GM18502 (cell line): ENCODE measurements around the gene EIF4G1.
A peak's percentile ranks its signal among the peaks of the same experiment; 100 is the strongest.

ENCODE experiments used
- ATAC-seq: cut with Tn5 transposase; IDR thresholded peaks from one replicate; pipeline ENCODE4 v1.9.1; 2021; ENCODE audit warnings: mild to moderate bottlenecking; ENCODE audit not compliant: unreplicated experiment, poor library complexity

EIF4G1 gene

DNA sequence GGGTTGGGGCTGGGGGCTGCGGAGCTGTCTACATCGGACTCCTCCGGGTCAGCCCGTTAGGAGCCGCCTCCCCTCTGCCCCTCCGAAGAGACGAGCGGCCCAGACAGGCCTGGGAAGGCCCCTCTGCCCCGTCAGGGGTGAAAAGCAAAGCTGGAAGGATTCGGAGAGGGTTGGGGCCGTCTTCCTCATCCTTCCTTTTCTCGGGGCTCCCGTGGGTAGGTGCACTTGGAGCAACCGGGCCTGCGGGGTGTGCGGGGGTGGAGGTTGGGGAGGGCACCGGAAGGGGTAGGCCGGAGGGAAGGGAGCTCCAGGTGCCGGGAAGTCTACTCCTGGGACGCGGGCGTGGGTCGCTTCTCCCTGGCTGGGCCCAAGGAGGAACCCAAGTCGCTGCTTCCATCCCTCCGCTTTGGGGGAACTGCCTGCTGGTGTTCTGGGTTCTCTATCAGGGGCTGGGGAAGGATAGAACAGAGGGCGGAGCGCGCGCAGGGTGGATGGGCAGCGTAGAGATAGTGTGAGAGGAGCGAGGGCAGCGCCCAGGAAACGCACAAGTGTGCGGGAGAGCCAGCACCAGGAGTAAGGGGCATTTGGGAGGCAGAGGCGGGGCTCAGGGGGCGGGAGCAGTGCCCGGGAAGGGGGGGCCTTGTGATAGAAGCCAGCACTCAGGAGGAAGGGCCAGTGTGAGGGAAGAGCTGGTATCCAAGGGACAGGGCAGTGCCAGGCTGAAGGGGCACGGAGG is 47.7 kb downstream of the EIF4G1 start:
- peak; percentile 9 for ATAC-seq

DNA sequence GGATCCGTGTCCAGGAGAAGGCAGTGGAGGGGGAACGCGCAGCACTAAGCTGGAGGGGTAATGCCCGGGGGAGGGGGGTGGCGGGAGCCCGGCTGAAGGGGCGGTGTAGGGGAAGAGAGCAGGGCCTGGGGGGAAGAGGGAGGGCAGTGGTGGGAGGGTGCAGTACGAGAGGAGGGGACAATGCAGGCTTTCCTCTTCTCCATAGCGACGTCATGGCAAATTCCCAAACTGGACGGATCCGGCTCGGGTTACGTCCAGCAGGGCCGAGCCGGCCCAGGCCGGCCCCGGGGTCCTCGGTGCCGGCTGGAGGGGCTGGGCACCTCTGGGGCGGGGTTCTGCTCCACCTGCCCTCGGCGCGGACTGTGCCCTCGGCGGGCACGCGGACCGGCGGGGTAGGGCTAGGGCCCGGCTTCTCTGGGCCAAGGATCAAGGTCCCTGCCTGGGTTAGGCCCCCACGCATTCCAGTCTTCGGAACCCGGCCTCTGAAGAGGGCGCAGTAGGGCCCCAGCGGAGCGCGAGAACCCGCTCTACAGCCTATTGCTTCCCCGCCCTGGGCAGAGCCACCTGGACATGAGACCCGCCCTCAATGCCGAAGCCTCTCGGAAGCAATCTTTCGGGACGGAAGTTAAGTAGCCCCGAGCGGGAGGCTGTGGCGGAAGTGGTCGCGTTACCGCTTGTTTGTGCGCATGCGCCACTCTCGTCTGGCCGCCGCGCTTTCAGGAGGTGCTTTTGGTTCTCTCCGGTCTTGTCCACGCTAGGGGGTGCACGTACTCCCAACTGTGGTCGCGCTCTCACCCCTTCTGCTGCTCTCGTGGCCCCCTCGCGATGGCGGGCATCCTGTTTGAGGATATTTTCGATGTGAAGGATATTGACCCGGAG is 48.5 kb downstream of the EIF4G1 start:
- ATAC-seq = peak; percentile 81

DNA sequence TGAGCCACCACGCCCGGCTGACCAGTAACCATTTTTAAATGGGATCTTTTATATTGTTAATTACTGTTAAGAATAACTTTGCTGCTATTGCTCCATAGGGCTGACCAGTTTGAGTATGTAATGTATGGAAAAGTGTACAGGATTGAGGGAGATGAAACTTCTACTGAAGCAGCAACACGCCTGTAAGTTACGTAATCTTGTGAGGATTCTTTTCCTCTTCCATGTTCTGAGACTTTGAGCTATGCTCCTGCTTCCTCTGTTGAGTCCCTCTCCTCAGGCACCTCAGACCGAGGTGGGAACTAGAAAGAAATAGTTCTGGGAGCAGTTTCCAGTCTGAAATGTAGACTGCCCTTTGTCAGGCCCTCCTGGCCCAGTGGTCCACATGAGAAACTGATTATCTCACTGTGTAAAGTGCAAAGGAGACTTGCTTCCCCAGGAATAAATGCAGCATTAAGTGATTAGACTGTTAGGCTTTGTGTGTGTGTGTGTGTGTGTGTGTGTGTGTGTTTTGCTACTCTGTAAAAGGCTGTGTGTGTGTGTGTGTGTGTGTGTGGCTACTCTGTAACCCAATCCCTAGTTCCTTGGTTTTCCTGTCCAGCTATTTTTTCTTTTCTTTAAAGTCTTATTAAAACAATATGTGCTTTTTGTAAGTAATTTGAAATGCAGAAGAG is 52.3 kb downstream of the EIF4G1 start:
- no peak for ATAC-seq

DNA sequence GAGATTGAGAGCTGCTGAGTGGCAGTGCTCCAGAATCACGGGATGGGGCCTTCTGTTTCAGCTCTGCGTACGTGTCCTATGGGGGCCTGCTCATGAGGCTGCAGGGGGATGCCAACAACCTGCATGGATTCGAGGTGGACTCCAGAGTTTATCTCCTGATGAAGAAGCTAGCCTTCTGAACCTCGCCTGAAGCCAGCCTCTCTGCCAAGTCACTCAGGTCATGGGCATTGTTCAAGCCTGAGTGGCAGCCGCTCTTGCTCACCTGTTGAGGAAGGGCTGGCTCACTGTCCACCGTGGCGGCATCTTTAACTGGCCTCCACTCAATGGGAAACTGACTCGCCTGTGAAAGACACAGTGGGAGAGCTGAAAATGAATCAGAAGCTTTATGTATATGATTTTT is 53.7 kb downstream of the EIF4G1 start:
- ATAC-seq = no peak

DNA sequence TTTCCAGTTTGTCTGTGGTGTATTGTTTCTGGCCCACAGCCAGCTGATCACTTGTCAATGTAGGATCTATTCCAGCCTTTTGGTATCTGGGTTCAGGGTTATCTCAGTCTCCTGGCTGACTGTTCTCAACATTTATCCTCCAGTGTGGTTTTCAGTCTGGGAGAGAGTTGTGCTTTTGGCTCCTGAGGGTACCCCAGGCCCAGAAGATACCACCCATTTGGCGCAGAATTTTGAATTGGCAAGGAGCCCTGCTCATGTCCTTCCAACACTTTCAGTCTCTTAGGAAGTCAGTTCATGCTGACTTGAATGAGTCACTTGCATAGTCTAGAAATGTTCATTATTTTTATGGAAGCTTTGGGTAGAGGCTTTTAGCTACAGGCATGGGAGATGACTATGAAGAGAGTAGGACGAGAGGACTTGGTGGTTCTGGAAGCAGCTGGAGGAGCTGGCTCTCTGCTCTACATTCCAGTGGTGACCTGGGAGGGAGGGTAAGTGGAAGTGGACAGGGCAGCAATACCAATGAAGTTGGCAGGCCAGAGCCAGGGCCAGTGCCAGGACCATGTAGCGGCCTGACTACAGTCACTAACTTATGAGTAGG is 54.3 kb downstream of the EIF4G1 start:
- ATAC-seq = no peak

DNA sequence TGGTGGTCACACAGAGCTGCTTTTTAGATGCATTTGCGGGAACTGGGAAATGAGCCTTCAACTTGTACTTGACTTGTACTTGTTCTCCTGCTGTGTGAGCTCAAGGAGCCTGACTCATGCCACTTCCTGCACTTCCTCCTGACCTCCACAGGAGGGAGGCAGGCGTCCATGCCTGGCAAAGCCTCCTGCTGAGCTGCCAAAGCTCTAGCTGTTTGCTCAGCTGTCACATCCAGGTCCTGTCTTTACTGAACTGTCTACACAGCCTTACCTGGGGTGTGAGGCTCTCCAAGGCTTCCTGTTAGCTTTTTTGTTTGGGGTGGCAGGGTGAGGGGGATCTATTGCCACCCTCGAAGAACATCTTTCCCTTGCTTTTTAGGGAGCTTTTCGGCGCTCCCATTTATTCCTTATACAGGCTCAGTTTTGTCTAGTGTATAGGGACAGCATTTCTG is 57.2 kb downstream of the EIF4G1 start:
- ATAC-seq = peak; percentile 85

DNA sequence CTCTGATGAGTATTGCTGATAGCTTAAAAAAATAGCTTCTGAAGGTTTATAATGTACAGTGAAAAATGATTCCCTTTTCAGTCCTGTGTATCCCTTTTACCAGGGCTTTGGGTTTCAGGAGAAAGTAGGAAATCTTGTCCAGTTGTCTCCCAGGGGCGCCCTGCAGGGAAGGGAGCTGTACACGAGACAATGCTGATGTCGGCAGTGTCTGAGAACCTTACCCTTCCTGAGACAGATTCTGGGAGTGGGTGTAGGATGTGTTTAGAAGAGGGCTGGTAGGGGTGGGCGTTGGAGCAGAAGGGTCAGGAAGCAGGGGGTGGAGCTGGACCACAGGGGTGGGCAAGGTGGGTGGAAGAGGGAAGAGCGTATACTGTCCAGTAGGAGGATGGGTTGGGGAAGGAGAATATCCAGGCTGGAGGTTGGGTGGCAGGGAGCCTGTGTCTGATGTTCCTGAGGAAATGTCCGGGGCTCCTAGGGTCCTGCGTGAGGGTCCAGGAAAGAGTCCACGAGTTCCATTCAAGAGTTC is 58.0 kb downstream of the EIF4G1 start:
- ATAC-seq = no peak

DNA sequence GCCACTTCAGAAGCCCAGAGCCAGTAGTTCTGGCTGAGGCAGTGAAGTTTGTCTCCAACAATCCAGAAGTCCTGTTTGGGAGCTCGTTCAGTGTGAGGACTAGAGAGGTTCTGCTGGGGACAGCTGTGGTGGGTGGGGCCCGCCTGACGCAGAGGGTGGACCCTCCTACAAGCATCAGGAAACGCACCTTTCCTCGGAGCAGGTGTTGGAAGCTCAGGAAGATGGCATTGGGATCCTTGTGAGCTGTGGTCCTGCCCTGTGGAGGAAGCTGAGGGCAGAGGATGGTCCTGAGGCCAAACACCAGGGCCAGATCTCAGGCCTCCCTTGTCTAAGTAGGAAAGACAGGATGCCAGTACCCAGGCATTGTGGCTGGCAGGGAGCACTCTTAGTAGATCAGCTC is 58.5 kb downstream of the EIF4G1 start:
- ATAC-seq = no peak

DNA sequence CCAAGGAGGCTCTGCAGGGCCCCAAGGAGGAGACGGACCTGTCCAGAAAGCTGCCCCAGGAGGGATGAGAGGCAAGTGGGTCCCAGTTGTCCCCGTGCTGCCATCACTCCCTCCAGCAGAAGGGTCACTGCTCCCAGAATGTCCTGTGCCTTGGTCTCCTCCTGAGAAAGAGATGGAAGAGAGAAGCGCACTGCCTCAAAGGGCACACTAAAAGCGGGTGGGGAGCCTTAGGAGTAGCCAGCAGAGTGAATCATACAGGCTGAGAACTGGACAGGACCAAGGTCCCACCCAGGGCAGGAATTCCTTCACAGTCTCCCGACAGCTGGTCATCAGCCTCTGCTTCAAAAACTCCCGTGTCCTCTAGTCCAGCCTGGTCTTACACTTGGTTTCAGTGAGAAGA is 59.0 kb downstream of the EIF4G1 start:
- no peak for ATAC-seq

DNA sequence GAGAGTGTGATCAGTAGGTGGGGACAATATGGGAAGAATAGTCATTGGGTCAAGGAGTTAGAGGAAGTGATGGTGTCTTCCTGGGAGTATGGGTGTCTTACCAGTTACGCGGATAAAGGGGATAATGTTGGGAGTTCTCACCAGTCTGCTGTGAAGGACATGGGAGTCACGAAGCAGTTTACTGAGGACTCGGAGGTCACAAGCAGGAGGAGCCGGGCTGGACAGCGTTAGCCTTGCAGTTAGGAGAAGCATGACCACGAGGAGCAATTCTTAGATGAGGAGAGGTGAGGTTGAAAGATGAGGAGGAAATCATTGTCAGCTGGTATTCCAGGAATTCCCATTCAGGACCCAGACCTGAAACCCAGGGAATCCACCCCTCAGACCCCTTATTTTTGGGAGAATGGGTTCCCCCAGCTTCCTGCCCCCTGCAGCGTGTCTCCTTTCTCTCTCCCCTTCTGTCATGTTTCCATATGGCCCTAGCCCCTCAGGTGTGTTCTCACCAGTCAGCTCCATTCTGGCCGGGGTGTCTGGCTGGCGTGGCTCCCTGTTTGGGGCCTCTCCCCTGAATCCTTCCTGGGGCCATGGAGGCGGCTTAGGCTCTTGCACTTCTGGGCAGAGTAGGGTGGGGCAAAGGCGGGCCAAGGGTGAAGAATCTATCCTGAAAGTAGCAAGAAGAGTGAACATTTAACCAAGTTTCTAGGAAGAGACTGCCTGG is 61.5 kb downstream of the EIF4G1 start:
- ATAC-seq = no peak

DNA sequence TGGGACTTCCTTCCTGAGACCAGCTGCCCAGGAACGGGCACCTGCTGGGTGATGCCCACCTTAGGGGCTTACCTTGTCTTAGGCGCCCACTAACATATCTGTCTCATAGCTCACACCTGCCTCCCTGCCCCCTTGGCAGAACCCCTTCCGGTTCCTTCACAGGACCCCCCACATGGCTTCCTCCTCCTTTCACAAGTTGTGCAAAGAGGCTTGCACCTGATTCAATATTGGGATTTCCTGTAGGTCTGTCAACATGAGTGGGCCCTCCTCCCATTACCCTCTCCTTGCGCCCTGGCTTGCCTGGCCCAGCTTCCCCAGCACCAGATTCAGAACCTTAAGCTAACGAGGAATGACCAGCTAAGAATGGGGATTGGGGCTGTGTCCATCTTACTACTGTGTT is 63.0 kb downstream of the EIF4G1 start:
- no peak for ATAC-seq

DNA sequence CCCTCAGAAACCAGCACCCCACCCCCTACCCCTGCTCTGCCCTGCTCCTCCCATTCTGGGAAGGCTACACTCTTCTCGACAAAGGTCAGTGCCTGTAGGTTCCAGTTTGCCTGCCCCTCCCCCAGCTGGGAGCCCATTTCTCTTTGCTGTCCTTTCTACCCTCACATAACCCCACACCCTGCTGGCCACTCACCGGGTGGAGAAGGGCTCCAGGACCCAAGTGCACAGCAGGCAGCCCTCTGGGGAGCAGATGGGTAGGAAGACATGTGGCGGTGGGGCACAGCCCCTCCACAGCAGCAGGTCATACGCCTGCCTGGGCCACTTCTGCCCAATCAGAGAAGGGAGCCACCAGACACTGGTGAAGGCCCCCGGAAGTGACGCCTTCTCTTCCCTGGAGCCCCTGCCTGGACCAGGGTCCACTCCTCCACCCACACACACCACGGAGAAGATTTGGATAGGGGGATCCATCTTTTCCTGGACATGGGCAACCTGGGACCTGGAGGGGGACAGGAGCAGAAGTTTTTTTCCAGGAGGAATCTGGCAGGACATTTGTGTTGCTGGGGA is 63.6 kb downstream of the EIF4G1 start, which contains the start of gene THPO:
Gene THPO, minus strand, starts transcription at position 326 of the 564 bp plus-strand sequence. CDS start 1,948 bp downstream, outside the sequence.
- ATAC-seq = no peak

DNA sequence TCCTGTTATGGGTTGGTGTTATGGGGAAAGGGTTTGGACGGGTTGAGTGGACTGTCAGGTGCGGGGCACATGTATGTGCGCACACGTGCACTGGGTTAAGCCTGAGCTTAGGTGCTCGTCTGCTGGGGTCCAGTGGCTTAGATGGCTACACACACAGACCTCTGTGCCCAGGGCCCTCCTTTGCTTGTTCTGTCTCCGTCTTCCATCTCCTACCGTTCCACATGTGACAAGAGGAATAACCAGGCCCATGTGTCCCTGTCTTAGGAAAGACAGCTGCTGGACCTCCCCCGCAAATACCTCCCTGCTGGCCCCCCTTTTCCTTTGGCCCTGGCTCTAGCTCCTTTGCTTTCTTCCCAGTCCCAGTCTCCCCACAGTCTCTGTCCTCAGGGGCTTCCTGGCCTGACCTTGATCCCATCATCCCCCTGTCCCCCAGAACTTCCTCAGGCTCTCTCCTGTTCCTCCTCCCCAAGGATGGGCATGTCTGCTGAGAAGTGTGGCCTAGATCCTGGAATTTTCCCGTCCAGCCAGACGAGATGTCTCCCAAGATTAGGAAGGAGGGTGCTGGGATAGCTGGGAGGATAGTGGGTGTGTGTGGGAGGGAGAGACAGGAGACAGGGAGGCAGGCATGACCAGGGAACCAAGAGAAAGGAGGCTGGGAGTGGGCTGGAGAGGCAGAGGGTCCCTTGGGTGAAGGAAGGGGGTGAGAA is 64.4 kb downstream of the EIF4G1 start:
- ATAC-seq = no peak

DNA sequence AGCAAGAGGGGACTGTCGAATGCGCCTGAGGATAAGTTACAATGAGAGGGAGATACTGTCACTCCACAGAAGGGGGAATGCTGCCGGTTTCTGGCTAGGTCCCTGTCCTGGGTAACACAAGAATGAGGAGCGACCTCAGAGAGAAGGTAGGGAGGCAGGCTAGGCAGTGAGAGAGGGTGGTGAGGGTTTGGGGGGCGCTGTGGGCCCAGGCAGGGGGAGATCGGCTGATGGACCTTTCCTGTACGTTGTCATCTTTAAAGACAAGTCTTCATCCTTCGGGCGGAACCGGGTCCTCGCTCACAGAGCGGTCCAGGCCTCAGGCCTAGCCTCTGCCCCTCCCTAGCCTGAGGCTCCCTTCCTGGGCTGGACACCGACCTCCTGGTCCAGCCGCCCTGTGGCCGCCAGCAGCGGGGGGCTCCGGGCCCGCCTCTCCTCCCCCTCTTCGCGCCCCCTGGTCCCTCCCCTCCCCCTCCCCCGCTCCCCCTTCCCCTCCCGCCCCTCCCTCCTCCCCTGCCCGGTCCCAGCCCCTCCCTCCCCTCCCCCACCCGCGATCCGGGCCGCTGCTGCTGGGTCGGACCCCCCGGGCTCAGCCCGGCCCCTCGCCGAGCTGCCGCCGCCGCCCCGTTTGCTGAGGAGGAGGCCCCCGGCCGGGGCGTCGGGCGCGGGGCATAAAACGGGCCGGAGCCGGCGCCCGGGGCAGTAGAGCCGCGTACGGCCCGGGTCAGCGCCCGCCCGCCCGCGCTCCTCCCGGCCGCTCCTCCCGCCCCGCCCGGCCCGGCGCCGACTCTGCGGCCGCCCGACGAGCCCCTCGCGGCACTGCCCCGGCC is 65.2 kb downstream of the EIF4G1 start, which contains the start of gene CHRD:
Gene CHRD, plus strand, starts transcription at position 697 of the 827 bp plus-strand sequence. CDS start 265 bp downstream, outside the sequence.
- ATAC-seq = no peak

DNA sequence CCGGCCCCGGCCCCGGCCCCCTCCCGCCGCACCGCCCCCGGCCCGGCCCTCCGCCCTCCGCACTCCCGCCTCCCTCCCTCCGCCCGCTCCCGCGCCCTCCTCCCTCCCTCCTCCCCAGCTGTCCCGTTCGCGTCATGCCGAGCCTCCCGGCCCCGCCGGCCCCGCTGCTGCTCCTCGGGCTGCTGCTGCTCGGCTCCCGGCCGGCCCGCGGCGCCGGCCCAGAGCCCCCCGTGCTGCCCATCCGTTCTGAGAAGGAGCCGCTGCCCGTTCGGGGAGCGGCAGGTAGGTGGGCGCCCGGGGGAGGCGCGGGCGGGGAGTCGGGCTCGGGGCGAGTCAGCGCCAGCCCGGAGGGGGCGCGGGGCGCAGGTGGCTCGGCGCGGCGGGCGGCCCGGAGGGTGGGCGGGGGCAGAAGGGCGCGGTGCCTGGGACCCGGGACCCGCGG is 65.8 kb downstream of the EIF4G1 start:
- no peak for ATAC-seq

DNA sequence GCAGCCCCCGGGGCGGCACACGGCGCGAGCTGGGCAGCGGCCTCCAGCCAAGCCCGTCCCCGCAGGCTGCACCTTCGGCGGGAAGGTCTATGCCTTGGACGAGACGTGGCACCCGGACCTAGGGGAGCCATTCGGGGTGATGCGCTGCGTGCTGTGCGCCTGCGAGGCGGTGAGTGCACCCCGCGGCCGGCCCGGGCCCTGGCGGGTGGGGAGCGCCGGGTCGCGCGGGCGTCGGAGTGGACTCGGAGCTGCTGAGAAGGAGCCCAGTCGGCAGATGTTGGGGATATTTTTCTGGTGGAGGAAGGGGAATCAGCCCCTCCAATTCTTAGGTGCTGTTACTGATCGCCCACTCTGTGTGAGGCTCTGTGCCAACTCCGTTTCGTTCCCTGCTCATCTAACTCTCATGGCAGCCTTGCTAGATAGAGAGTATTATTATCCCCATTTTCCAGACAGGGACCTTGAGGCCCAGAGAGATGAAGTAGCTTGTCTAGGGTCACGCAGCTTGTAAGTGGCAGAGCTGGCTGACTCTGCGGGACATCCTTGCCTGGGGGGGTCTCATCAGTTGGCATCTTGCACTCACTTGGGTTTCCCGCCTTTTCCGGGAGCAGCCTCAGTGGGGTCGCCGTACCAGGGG is 66.3 kb downstream of the EIF4G1 start:
- no peak for ATAC-seq
